ENCODE results near the gene SPATA4. TPM values are rescaled to one million over a fixed set of nuclear protein-coding genes. Genes with fewer than 3 reads are reported as not detected.

The SPATA4 gene
- under 1 TPM in 1 of 4 donors, not detected in 3; 0.17 TPM for total RNA-seq

DNA sequence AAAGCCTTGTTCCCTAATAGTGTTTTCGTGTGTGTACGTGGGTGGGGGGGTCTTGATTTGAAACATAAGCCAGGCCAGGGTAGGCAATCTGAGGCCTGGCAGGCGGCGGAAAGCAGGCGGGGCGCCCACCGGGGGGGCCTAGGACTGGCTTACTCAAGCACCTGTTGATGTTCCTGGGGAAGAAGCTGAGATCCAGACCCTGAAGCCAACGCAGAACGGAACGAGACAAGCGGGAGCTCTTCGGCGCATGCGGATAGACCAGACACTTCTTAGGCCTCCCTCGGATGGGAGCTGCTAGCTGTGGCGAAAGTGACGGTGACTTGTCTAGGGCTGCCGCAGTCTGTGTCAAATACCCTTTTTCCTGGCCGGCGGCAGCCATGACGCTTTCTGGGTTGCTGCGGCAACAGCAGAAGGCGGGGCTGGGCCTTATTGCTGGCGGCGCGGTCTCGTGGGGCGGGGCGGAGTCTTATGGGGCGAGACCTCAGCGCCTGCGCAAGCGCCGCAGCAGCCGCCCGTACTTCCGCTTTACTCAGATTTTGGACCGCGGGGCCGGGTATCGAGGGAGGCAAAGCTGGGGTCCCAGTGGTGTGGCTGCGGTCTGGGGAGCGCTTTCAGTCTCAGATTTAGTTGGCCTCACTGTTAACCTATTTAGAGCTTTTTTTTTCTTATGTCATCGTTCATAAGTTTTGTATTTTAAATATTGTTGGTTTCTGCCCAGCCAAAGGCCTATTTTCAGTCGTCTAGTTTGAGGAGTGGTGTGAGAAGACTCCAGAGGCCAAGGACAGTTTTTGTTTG is at the start of gene SPATA4:
Gene SPATA4 (minus strand): TSS at position 402 of the 795 bp plus-strand sequence. CDS start 23 bp downstream, at position 379.
- TF ChIP-seq, protein P1, sequence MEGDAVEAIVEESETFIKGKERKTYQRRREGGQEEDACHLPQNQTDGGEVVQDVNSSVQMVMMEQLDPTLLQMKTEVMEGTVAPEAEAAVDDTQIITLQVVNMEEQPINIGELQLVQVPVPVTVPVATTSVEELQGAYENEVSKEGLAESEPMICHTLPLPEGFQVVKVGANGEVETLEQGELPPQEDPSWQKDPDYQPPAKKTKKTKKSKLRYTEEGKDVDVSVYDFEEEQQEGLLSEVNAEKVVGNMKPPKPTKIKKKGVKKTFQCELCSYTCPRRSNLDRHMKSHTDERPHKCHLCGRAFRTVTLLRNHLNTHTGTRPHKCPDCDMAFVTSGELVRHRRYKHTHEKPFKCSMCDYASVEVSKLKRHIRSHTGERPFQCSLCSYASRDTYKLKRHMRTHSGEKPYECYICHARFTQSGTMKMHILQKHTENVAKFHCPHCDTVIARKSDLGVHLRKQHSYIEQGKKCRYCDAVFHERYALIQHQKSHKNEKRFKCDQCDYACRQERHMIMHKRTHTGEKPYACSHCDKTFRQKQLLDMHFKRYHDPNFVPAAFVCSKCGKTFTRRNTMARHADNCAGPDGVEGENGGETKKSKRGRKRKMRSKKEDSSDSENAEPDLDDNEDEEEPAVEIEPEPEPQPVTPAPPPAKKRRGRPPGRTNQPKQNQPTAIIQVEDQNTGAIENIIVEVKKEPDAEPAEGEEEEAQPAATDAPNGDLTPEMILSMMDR (IDR thresholded peaks at IDR 0.05; ENCODE audit: low read depth): no peak

DNA sequence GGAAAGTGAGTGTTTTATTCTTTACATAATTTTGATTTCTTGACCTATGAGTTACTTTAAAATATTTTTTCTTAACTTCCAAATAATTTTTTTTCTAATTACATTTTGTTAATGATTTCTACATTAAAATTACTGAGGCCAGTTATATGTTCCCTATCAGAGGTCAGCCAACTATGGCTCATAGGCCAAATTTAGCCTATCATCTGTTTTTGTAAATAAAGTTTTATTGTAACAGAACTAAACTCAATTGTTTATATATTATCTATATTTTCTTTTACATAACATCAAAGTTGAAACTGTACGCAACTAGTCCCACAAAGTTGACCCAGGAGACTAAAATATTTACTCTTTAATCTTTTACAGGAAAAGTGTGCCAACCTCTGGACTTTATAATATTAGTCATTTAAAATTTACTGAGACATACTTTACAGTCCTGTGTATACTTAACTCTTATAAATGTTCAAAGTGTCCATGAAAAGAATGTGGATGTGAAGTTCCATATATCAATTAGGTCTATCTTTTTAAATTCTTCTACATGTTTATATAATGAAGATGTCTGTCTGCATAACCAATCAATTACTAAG is 47.5 kb upstream of the SPATA4 start:
- TF ChIP-seq, protein P1 (IDR thresholded peaks at IDR 0.05; ENCODE audit: low read depth): no peak

DNA sequence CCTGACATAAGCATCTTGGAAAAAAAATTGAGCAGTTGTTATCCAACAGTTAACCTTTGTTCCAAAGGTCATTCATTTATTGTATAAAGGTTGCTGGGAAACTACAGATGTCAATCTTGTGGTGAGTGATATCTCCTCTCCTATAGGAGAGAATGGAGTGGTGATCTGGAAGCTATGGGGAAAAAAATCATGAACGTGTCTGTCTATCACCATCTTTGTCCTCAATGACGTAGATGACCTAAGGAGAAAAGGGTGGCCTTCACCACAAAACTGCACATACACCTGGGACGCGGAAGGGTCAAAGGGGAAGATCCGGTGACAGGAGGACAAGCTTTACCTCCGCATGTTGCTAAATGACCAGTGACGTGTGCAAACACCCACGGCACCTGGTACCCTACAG is 46.3 kb upstream of the SPATA4 start:
- TF ChIP-seq, protein P1 (IDR thresholded peaks at IDR 0.05; ENCODE audit: low read depth): no peak

DNA sequence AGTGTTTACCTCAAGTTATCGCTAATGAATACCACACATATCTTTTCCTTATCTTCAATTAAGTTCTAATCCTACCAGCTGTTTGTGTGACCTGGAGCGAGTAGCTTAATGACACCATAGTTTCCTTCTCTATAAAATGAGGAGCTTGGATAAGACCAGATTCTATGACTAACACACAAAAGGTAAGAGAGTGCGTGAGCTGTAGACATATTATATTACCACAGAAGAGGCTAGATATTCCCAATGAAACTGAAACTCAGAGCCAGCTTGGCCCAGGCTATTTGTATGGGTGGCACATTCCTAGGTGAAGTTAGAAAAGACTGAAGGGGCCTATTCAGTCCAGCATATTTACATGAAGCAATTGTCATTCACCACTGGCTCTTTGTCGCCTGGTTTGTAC is 43.4 kb upstream of the SPATA4 start:
- TF ChIP-seq, protein P1 (IDR thresholded peaks at IDR 0.05; ENCODE audit: low read depth): no peak

DNA sequence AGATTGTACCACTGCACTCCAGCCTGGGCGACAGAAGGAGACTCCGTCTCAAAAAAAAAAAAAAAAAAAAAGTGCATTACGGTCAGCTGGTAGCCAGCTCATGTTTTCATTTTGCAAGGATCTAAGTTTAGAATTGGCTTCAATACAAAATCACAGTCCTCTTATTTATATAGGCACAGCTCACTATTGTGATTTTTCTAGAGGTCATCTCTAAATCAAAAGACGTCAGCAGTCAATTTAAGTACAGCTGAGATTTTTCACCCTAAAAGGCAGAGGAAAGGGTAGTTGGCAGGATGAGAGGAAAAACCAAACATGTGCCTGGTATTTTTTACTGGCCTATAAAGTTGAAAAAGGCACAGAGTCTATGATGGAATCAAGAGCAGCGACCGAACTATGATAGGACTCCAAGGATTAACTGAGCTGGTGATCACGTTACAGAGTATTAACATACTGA is 42.8 kb upstream of the SPATA4 start:
- TF ChIP-seq, protein P1 (IDR thresholded peaks at IDR 0.05; ENCODE audit: low read depth): no peak

DNA sequence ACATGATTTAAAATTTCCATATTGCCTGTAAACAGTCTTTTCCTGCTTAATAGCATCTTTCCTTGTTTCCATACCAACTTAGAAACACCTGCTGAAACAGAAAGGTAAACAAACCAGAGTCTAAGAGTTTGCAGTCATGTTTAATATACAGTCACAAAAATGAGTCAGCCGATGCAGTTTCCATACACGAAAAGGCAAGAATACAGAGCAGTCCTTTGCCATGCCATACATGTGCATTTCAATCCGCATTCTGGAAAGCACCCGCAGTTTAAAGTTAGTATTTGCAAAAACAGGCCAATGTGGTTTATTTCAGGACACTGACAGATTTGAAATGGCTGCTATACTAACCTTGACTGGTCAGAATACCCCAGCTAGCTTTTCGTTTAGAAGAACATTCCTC is 41.6 kb upstream of the SPATA4 start:
- TF ChIP-seq, protein P1 (IDR thresholded peaks at IDR 0.05; ENCODE audit: low read depth): no peak

DNA sequence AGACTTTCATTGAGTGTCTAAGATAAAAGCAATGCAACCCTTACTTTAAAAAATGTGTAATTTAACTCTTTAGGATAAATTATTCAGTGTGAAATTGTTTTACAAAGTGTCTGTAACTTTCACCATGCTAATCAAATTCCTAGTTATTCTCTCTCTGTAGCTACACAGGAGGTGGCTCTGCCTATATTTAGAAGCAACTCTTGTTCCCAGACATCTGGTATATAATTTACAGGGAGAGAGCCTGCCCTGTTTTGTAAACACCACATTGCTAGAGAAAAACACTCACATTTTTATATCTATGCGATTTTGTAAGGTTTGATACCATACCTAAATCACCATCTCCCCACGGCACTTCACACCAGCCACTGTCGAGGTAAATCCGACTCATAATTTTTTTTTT is 35.5 kb upstream of the SPATA4 start:
- TF ChIP-seq, protein P1 (IDR thresholded peaks at IDR 0.05; ENCODE audit: low read depth): no peak

All from subcutaneous adipose tissue (tissue), 4 donors.